Spleen (tissue), 11 donors: ENCODE data around the gene RPL18A. TPM values are rescaled to one million over a fixed set of nuclear protein-coding genes. Genes with fewer than 3 reads are reported as not detected.
A peak's percentile ranks its signal among the peaks of the same experiment; 100 is the strongest.

Experiments used
- DNase-seq: peaks from one replicate; pipeline ENCODE4 v3.0.0-alpha.2; 2020
- H3K27ac ChIP-seq, 8 donors: fragments of 200-600 bp; sonication (generic) in 7 of 8; 1 replicate in 4 of 8; 2 replicates in 4 of 8; pipeline versions ENCODE4 v1.5.0 to v1.8.0; 2016 to 2021; ENCODE audit warnings: inconsistent platforms in 4 of 8, mild to moderate bottlenecking in 4 of 8, moderate library complexity in 1 of 8
- H3K27me3 ChIP-seq, 7 donors: fragments of 200-600 bp; sonication (generic) in 6 of 7; replicated peaks in 1 of 7; 1 replicate in 4 of 7; 2 replicates in 3 of 7; pipeline versions ENCODE4 v1.5.0 to v1.8.0; 2016 to 2021; ENCODE audit warnings: inconsistent platforms in 3 of 7, mild to moderate bottlenecking in 1 of 7
- H3K36me3 ChIP-seq, 6 donors: fragments of 200-600 bp; sonication (generic) in 5 of 6; 1 replicate in 4 of 6; 2 replicates in 2 of 6; pipeline versions ENCODE4 v1.5.0 to v1.8.0; 2016 to 2021; ENCODE audit warnings: inconsistent platforms in 2 of 6
- H3K4me1 ChIP-seq, 6 donors: fragments of 200-600 bp; sonication (generic) in 5 of 6; 1 replicate in 3 of 6; 2 replicates in 3 of 6; pipeline versions ENCODE4 v1.5.0 to v1.8.0; 2016 to 2021; ENCODE audit warnings: inconsistent platforms in 3 of 6
- H3K4me3 ChIP-seq, 8 donors: fragments of 200-600 bp; sonication (generic) in 7 of 8; 1 replicate in 4 of 8; 2 replicates in 4 of 8; pipeline versions ENCODE4 v1.5.0 to v1.8.0; 2016 to 2021; ENCODE audit warnings: inconsistent platforms in 4 of 8, mild to moderate bottlenecking in 4 of 8, moderate library complexity in 2 of 8
- H3K9me3 ChIP-seq, 8 donors: fragments of 200-600 bp; sonication (generic) in 7 of 8; 1 replicate in 4 of 8; 2 replicates in 4 of 8; pipeline versions ENCODE4 v1.5.0 to v1.8.0; 2016 to 2021; ENCODE audit warnings: inconsistent platforms in 4 of 8
- CTCF ChIP-seq, 11 experiments: fragments of 200-600 bp in 7 of 11; fragments of 450-650 bp in 4 of 11; sonication (generic) in 4 of 11; IDR thresholded peaks in 8 of 11; conservative IDR thresholded peaks in 3 of 11; 1 replicate in 7 of 11; 2 replicates in 4 of 11; pipeline versions ENCODE4 v1.4.0 to v1.8.0; 2016 to 2021; ENCODE audit warnings: antibody characterized with exemption in 11 of 11, inconsistent platforms in 4 of 11, mild to moderate bottlenecking in 1 of 11
- POLR2A ChIP-seq, 3 donors: fragments of 450-650 bp; IDR thresholded peaks; one replicate each; pipeline ENCODE4 v1.5.1; 2017; ENCODE audit warnings: antibody characterized with exemption in 3 of 3, mild to moderate bottlenecking in 1 of 3
- POLR2AphosphoS5 ChIP-seq, 3 donors: sonication (generic); formaldehyde crosslinking; IDR thresholded peaks; one replicate each; pipeline ENCODE4 v1.5.1; 2017; ENCODE audit warnings: antibody characterized with exemption in 3 of 3
- WGBS, 5 donors: extraction: QIAGEN DNeasy Blood & Tissue Kit in 3 of 5; methylation state at CpG; one replicate each; pipeline versions ENCODE4 v1.1.5 to v1.1.7; 2013 to 2018; 5-methylcytosine and 5-hydroxymethylcytosine counted together
- intact Hi-C: fragments of 100-400 bp; cut with DNase I; formaldehyde crosslinking; loops from one replicate; pipeline ENCODE4 v1.15.0; 2023; ENCODE audit warnings: low total_unique reads
- polyA plus RNA-seq, 3 donors: library from polyadenylated mRNA; stranded (reverse); fragments of 200-250 nt; gene quantifications; one replicate each; pipeline ENCODE4 v1.2.1, GENCODE V29; 2013
- total RNA-seq, 7 donors: library from RNA; depleted of rRNA in 3 of 7; stranded (reverse); fragments of >200 nt in 3 of 7; fragmentation: NEBNext Ultra II Directional in 4 of 7; extraction: Animal tissue kit (Norgen Biotek cat#: 25700) in 4 of 7; gene quantifications; one replicate each; pipeline versions ENCODE4 v1.1.0 to v1.2.1, GENCODE V29; 2016 to 2021
- donor health status: healthy with polysubstance abuse.
- donor health status: DM: no; HTN: no; CAD: no; lungs with moderate emphysema.
- donor health status: DM: no; HTN: no; CAD: no.
- donor health status: Bipolar disorder and iron deficiency.
- donor health status: healthy.
- donor health status: DM: no; HTN: no; CAD: no.
- donor health status: DM: yes; HTN: yes; CAD: no.

RPL18A gene
- total and polyA plus RNA-seq, 10 donors = 1,310 to 6,872 (median 1,788) TPM

- 91 to 95% (median 93%) methylated on average over 22 to 25 of the region's 25 CpGs for WGBS, 5 donors
- no peak overlapping the region for H3K27ac ChIP-seq
- no peaks in the 10 kb centered on the region for H3K9me3 ChIP-seq
- TF ChIP-seq POLR2A (IDR thresholded peaks at IDR 0.05) = no peak
- TF ChIP-seq POLR2AphosphoS5 (IDR thresholded peaks at IDR 0.05) = peak in 1 of 3 donors; percentile 79
- TF ChIP-seq CTCF (IDR thresholded peaks at IDR 0.05 in 8 of 11, conservative IDR thresholded peaks at IDR 0.05 in 3 of 11) = no peak
- peaks cover 0 to 53% (median 3%) of the 10 kb centered on the region in 6 donors for H3K4me1 ChIP-seq
- intact Hi-C loops = no loop called here
- H3K27me3 ChIP-seq = no peaks in the 10 kb centered on the region
- H3K4me3 ChIP-seq = no peak overlapping the region
- DNase-seq = no peak
- H3K36me3 ChIP-seq = peaks cover 7 to 100% (median 90%) of the 10 kb centered on the region in 6 donors
Measured at GRCh38 chr19:17831419-17831888, 28.3 kb upstream of the RPL18A start.

GRCh38 chr19:17832443-17833208 lies 27.1 kb upstream of the RPL18A start:
- H3K36me3 ChIP-seq = peaks cover 7 to 100% (median 92%) of the 10 kb centered on the region in 6 donors
- no peaks in the 10 kb centered on the region for H3K27me3 ChIP-seq
- no peak for DNase-seq
- no peak overlapping the region for H3K27ac ChIP-seq
- TF ChIP-seq POLR2A (IDR thresholded peaks at IDR 0.05) = no peak
- TF ChIP-seq POLR2AphosphoS5 (IDR thresholded peaks at IDR 0.05) = peak in 2 of 3 donors; percentile 3 to 77
- 93 to 95% (median 95%) methylated on average over 13 to 17 of the region's 17 CpGs for WGBS, 5 donors
- intact Hi-C loops = no loop called here
- peaks cover 0 to 43% (median 0%) of the 10 kb centered on the region in 6 donors for H3K4me1 ChIP-seq
- no peaks in the 10 kb centered on the region for H3K9me3 ChIP-seq
- H3K4me3 ChIP-seq = no peak overlapping the region

- Histone ChIP-seq H3K36me3 (peaks cover 7 to 100% (median 99%) of the 10 kb centered on the region in 6 donors), H3K27me3 (no peaks in the 10 kb centered on the region), H3K9me3 (no peaks in the 10 kb centered on the region), H3K27ac (peak overlapping the region in 1 of 8 donors; percentile 35), H3K4me3 (no peak overlapping the region), H3K4me1 (peaks cover 0 to 27% (median 0%) of the 10 kb centered on the region in 6 donors)
- no peak for DNase-seq
- 90 to 94% (median 91%) methylated on average over 22 to 27 of the region's 27 CpGs for WGBS, 5 donors
- peak in 1 of 3 donors; percentile 56 for TF ChIP-seq POLR2AphosphoS5 (IDR thresholded peaks at IDR 0.05)
- TF ChIP-seq POLR2A (IDR thresholded peaks at IDR 0.05) = no peak
- TF ChIP-seq CTCF (IDR thresholded peaks at IDR 0.05 in 8 of 11, conservative IDR thresholded peaks at IDR 0.05 in 3 of 11) = no peak
- intact Hi-C loops = no loop called here
Measured at GRCh38 chr19:17834350-17835181, 25.1 kb upstream of the RPL18A start.

- no peak for DNase-seq
- Histone ChIP-seq H3K27me3 (no peaks in the 10 kb centered on the region), H3K36me3 (peaks cover 4 to 100% (median 99%) of the 10 kb centered on the region in 6 donors), H3K9me3 (no peaks in the 10 kb centered on the region), H3K4me3 (no peak overlapping the region), H3K4me1 (peaks cover 0 to 18% (median 0%) of the 10 kb centered on the region in 6 donors), H3K27ac (peak overlapping the region in 1 of 8 donors; percentile 35)
- WGBS, 5 donors = 82 to 91% (median 89%) methylated on average over 8 of the region's 8 CpGs
- intact Hi-C loops = no loop called here
- TF ChIP-seq CTCF (IDR thresholded peaks at IDR 0.05 in 8 of 11, conservative IDR thresholded peaks at IDR 0.05 in 3 of 11) (no peak), POLR2A (IDR thresholded peaks at IDR 0.05) (no peak), POLR2AphosphoS5 (IDR thresholded peaks at IDR 0.05) (no peak)
Measured at GRCh38 chr19:17835182-17836006, 24.3 kb upstream of the RPL18A start.
